Anterior cingulate cortex (tissue), 58 donors: ENCODE results near the gene UGT1A5.
A peak's percentile ranks its signal among the peaks of the same experiment; 100 is the strongest.
"Not testable (repeated sequence)": the region's sequence is repeated elsewhere in the genome, so short reads cannot be mapped to it uniquely, and the experiment has no call there.

Experiments used
- DNase-seq, 58 donors: peaks; one replicate each; lab custom pipeline; 2025; lab: John Stamatoyannopoulos, UW

The UGT1A5 gene

DNA sequence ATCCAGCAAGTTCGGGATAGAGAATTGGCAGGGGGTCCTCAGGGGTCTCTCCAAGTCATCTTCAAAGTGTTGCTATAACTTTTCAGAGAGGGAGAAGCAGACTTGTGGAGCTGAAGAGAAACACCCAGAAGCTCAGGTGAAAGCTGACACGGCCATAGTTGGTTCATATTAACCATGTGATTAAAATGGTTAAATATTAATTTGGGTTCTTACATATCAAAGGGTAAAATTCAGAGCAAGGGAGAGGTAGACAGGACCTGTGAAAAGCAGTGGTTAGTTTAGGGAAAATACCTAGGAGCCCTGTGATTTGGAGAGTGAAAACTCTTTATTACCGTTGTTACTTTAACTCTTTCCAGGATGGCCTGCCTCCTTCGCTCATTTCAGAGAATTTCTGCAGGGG is 20.1 kb upstream of the UGT1A5 start, which contains the start of gene UGT1A6:
Gene UGT1A6, plus strand, starts transcription at position 243 of the 400 bp plus-strand sequence. Its CDS starts 115 bp downstream, at position 358.
- no peak for DNase-seq

DNA sequence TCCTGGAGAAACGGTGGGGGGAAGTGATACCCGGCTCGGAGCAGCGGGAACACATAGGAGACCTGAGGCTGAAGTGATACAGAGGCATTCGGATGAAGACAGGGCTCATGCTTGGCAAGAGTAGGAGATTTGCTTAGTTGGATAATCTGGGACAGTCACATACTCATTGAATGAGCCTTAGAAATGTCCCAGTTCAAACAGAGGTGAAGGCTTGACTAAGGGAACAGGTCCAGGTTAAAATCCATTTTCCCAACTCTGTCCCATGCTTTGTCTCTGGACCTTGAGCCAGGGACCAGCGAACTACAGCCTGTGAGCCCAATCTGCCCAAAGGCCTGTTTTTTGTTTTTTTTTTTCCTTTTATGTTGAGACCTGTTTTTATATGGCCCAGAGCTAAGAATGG is 18.7 kb upstream of the UGT1A5 start:
- no peak for DNase-seq

DNA sequence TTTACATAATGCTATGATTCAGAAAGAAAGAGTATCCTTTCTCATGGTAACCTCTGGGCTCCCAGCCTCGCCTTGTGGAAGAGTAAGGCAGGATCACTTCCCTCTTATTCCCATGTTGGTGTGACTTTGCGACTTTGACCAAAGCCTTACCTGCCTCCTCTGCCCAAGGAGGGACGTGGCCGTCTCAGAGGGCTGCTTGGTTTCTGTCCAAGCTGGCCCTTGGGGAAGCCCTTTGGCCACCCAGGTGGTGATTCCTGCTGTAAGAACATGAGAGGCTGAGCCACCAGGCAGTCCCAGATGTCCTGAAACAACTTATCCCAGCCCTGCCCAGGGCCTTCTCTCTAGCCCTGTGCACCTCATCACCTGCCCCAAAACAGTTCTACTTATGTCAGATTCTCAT is 14.0 kb upstream of the UGT1A5 start:
- DNase-seq = no peak

DNA sequence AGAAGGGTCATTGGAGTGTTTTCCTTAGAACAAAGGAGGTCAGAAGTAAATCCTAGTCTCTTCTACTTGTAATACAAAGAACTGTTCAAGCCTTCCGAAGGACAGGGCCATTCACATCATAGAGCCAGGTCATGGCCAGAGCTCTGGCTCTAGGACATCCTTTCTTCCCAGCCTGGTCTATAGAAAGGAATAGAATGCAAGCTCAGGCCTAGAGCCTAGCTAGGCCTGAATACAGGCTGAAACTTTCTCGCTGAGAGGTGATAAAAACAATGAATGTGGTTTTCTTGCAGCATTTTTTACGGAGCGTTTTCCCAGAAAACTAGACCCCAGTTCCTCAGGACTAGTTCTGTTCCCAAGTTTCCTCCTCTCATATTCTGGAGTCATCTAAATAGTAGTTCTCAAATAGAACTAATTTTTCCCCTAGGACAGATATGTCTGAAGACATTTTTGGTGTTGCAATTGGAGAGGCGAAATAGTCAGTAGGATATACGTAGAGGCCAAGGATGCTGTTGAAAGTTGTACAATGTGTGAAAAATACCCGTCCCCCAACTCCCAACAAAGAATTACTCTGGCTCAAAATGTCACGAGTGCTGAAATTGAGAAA is 13.2 kb upstream of the UGT1A5 start:
- no peak for DNase-seq

DNA sequence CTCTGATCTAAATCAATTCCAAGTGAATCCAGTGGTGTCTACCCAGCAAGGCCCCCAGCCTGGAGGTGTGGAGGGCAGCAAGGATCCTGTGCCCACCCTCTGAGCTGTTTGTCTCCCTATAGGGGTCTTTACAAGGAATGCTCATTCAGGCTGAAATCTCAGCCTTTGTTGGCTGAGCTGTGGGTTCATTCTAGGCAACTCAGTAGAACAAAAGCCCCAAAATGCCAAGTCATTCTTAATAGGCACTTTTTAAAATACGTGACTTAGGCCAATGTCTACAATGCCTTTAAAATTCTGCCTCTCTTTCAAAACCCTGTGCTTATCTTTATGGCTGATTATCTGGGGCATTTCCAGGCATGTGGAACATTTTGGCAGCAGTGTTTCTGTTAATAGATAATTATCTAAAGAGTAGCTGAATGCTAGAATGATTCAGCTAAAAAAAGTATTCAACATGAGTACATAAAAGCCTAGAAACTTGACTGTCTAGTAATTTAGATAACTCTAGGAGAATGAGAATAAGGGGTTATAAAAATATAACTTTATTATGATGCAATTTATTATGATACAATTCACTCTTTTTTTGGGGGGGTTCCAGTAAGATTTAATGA is 12.6 kb upstream of the UGT1A5 start:
- DNase-seq = no peak

DNA sequence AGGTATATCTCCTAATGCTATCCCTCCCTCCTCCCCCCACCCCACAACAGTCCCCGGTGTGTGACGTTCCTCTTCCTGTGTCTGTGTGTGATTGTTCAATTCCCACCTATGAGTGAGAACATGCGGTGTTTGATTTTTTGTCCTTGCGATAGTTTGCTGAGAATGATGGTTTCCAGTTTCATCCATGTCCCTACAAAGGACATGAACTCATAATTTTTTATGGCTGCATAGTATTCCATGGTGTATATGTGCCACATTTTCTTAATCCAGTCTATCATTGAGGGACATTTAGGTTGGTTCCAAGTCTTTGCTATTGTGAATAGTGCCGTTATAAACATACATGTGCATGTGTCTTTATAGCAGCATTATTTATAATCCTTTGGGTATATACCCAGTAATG is 11.9 kb upstream of the UGT1A5 start:
- not testable (repeated sequence) for DNase-seq

DNA sequence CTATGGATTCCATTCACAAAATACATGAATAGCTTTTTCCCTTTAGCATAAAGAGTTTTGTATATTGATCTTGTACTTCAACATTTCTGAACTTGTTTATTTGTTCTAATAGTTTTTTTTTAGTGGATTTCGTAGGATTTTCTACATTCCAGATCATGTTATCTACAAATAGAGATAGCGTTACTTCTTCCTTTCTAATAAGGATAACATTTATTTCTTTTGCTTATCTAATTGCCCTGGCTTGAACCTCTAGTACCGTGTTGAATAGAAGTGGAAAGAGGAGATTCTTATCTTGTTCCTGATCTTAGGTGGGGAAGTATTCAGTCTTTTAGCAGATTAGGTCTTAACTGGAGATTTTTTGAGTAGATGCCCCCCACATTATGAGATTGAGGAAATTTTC is 10.5 kb upstream of the UGT1A5 start:
- DNase-seq = no peak

DNA sequence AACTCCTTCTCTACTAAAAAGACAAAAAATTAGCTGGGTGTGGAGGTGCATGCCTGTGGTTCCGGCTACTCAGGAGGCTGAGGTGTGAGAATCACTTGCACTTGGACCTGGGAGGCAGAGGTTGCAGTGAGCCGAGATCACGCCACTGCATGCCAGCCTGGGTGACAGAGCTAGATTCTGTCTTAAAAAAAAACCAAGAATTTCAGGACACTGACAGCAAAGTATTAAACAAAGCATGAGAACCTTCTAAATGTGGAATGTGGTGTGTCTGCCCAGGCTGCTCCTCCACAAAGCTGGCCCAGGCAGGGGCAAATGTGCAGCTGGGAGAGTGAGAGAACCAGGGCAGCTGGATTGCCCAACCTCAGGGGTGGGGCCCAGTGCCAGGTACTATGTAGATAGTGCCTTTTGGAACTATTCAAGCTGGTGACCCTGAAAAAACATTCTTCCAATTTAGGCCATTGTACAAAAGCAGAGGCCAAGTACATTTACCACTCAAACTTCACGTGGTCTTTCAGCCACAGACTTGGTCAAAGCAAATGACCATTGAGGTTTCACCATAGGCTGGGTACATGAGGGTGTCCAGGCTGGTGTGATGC is 6.7 kb upstream of the UGT1A5 start:
- DNase-seq = no peak

DNA sequence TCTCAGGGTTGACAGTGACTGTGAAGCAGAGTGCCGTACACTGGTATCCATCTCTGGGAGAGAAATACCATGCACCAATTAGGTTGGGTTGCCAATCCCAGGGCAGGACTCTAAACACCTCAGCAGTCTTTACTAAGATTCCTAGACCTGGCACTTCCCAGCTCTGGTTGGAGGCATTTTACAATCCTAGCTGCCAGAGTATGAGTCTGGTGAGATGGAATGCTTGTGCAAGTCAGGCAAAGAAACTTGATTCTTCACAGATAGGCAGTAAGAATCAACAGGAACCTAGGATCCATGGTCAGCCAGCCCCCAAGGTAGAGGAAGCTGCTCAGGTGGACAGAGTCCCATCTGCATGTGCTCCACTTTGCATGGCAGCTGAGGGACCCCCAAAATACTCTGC is 6.0 kb upstream of the UGT1A5 start:
- DNase-seq = no peak

DNA sequence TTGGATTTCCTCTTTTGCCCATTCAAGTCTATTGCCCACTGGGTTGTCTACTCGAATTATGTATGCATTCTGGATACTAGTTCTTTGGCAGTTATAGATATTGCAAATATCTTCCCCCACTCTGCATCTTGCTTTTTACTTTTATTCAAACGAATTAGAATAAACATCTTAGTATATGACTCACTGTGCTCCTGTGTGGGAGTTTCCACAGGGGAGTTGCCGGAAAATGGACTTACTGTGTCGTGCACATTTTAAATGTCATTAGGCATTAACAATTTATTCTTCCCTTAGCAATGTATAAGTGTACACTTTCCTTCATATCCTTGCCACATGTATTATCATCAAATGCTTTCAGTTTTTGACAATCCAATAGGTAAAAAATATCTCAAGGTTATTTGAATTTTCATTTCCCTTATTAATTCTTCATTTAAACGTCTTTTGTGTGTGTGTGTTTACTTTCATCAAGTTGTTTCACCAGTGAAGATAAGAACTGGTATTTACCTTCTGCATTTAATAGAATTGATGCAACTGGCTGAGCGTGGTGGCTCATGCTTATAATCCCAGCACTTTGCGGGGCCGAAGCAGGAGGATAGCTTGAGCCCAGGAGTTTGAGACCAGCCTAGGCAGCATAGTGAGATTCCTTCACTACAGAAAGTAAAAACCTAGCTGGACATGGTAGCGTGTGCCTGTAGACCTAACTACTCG is 4.6 kb upstream of the UGT1A5 start:
- no peak for DNase-seq

DNA sequence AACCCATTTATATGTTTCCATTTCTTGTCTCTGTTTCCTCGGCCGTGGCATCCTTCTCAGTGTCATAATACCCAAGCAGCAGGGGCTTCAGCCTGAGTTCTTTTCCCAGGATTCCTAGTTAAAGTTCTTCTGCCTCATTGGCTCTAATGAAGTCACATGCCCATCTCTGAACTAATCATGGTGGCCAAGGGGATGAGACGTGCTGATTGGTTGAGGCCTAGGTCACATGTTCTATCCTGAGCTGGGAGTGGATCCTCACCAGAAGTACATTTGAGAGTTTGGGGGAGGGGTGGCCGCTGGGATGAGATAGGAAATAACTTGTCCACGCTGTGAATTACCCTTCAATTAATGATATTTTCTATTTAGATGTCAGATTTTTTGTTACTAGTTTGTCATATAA is 3.8 kb upstream of the UGT1A5 start:
- DNase-seq = no peak

DNA sequence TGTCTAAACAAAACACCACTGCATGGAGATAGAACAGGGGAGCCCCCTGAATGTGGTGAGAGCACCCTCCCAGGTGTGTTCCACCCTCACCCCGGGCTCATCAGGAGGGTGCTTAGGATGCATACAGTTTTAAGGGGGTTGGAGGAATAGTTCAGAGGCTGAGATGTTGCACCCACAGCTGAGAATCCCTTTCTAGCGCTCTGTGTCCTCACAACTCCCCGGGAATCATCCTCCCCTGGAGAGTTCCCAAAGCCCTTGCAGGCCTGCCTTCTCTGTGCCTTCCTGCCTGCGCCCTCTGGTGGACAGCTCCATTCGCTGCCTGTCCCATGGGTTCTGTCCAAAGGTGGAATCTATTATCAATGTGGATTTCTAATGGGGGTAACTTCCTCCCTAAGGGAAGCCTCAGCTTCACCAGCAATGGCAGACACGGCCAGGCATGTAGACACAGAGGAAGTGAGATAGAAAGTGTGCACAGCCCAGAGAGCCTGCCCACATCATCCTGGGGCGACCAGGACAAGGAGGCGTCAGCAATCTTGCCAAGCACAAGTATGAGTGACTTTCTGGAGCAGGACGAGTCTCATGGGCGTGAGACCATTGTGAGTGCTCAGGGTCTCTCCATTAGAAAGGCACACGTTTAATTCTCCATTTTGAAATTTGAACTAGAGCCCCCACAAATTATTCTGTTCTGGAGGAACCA is 1.2 kb upstream of the UGT1A5 start:
- peak in 47 of 58 donors; percentile 1 to 74 (median 34) for DNase-seq

DNA sequence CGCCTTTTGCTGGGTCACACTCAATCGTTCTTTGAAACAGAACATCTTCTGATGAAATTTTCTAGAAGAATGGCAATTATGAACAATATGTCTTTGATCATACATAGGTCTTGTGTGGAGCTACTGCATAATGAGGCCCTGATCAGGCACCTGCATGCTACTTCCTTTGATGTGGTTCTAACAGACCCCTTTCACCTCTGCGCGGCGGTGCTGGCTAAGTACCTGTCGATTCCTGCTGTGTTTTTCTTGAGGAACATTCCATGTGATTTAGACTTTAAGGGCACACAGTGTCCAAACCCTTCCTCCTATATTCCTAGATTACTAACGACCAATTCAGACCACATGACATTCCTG is 532 bp downstream of the UGT1A5 start:
- no peak for DNase-seq

DNA sequence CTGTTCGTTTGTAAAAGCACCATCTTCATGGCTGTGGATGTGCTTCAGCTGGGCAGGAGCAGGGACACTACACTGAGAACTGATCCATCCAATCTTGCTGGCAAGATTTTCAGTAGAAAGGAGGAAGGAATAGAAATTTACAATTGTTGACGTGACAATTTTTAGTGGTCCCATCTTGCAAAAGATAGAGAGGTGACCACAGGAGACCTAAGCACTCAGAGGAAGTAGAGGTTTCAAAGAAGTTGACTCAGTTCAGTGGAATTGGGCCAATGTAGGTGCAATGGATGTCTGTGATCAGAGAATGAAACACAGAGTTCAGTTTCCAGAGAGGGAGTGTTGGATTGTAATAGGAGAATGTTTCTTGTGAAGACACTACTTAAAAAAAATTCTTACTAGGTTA is 1.4 kb downstream of the UGT1A5 start:
- no peak for DNase-seq

DNA sequence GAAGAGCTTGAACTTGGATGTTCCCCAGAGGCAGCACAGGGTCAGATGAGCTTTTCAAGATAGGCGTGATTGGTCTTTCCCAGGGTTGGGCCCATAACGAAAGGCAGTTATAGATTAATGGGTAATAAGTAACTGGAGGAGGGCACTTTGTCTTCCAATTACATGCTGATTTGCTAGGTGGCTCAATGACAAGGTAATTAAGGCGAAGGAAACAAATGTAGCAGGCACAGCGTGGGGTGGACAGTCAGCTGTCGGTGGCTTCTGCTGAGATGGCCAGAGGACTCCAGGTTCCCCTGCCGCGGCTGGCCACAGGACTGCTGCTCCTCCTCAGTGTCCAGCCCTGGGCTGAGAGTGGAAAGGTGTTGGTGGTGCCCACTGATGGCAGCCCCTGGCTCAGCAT is 5.8 kb downstream of the UGT1A5 start, which contains the start of gene UGT1A4:
Gene UGT1A4, plus strand, starts transcription at position 185 of the 400 bp plus-strand sequence. Its CDS starts 85 bp downstream, at position 270.
- DNase-seq = no peak

DNA sequence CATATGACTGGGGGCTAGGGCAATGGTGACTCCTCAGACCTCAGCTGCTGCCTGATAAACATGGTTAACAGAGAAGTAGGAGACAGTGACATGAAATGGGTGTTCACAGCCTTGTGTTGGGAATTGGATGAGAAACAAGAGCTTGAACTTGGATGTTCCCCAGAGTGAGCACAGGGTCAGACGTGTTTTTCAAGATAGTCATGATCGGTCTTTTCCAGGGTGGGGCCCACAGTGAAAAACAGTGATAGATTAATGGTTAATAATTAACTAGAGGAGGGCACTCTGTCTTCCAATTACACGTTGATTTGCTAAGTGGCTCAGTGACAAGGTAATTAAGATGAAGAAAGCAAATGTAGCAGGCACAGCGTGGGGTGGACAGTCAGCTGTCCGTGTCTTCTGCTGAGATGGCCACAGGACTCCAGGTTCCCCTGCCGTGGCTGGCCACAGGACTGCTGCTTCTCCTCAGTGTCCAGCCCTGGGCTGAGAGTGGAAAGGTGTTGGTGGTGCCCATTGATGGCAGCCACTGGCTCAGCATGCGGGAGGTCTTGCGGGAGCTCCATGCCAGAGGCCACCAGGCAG is 16.1 kb downstream of the UGT1A5 start, which contains the start of gene UGT1A3:
Gene UGT1A3, plus strand, starts transcription at position 320 of the 579 bp plus-strand sequence. Its CDS starts 85 bp downstream, at position 405.
- DNase-seq = no peak

DNA sequence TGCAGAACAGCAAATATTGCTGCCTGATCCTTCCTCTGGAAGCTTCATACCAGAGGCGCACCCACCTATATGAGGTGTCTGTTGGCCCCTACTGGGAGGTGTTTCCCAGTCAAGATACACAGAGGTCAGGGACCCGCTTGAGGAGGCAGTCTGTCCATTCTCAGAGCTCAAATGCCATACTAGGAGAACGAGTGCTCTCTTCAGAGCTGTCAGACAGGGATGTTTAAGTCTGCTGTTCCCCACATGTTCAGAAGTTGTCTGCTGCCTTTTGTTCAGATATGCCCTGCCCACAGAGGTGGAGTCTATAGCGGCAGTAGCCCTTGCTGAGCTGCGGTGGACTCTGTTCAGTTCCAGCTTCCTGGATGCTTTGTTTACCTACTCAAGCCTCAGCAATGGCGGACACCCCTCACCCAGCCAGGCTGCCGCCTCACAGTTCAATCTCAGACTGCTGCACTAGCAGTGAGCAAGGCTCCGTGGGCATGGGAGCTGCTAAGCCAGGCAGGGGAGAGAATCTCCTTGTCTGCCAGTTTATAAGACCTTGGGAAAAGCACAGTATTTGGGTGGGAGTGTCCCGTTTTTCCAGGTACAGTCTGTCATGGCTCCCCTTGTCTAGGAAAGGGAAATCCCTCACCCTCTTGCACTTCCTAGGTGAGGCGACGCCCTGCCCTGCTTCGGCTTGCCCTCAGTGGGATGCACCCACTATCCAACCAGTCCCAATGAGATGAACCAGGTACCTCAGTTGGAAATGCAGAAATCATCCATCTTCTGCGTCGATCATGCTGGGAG is 24.4 kb downstream of the UGT1A5 start:
- DNase-seq = not testable (repeated sequence)

DNA sequence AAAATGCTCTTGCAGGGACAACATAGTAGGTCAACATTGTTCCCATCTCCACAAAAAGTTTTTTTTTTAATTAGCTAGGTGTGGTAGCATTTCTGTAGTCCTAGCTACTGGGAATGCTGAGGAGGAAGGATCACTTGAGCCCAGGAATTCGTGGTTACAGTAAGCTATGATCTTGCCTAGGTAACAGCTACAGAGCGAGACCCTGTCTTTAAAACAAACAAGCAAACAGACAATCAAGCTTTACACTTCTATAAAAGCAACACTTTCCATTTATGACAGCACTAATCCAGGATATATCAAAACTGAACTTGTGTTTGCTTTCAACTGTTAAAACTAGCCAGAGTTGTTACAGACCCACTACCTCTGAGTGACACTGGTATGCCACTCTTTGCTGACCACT is 28.2 kb downstream of the UGT1A5 start:
- DNase-seq = no peak

DNA sequence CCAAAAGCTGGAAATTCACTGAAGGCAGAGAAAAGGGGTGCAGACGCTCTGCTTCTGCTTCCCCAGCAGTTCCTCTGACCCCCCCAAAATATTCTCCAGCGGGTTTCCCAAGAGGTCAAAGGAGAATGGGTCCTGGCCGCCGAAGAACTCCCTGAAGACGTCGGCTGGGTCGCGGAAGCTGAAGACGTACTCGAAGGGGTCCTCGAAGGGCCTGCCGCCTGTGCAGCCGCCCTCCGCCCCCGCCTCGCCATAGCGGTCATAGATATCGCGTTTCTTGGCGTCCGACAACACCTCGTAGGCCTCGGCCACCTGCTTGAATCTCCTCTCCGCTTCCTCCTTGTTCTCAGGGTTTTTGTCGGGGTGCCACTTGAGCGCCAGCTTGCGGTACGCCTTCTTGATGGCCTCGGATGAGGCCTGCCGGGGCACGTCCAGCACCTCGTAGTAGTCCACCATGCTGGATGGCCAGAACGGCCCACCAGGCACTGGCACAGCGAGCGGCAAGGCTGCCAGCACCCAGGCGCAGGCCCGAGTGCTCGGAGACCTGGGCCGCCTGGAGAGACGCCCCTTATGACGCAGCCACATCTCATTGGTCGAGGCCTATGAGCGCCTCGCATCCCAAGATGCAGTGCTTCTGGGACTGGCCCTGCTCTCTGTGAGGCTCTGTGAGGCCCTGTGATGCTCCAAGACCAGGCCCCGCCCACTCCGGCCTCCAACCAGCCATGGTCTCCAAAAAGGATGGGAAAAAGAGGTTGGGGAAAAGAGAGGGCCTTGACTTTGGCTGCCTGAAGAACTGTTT is 31.0 kb downstream of the UGT1A5 start:
- no peak for DNase-seq
